ENCODE results near the gene EXOG. TPM values are rescaled to one million over a fixed set of nuclear protein-coding genes. Genes with fewer than 3 reads are reported as not detected.

Gene EXOG
- total RNA-seq, 2 donors from 2014 or later = 10.5 to 13.5 TPM

DNA sequence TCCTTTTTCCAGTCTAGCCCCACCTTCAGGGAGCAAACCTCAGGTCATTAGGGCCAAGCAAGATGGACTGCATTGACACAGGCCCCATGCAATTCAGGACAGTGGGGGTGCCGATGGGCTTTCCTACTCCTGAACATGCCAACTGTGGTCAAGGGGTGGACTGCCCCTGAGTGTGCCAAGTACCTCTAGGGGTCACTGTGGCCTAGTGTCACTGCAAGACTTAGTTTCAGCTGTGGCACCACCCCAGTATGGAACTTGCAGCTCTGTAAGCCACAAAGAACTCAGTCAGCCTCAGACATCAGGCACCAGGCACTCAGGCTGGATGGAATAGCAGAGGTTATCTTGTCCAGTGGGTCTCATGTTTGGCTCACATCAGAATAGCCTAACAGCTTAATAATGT lies 32.3 kb downstream of the EXOG start:
- intact Hi-C loops (cut with DNase I) = loop anchor here (10.0 kb wide), 1 partner anchor 126 kb away; no protein-coding TSS in a partner anchor

GRCh38 chr3:38532529-38532928 lies 36.4 kb downstream of the EXOG start:
- H3K27me3 ChIP-seq = no peaks in the 10 kb centered on the region
- H3K4me3 ChIP-seq = no peak overlapping the region
- DNase-seq (no peak), ATAC-seq (no peak)
- H3K27ac ChIP-seq = no peak overlapping the region
- intact Hi-C loops (cut with DNase I) = no loop called here
- H3K36me3 ChIP-seq (replicated peaks in 1 of 2; ENCODE audit: insufficient read depth in 1 of 2, low read depth in 2 of 2) = no peaks in the 10 kb centered on the region
- H3K4me1 ChIP-seq = no peaks in the 10 kb centered on the region
- TF ChIP-seq, protein P1, sequence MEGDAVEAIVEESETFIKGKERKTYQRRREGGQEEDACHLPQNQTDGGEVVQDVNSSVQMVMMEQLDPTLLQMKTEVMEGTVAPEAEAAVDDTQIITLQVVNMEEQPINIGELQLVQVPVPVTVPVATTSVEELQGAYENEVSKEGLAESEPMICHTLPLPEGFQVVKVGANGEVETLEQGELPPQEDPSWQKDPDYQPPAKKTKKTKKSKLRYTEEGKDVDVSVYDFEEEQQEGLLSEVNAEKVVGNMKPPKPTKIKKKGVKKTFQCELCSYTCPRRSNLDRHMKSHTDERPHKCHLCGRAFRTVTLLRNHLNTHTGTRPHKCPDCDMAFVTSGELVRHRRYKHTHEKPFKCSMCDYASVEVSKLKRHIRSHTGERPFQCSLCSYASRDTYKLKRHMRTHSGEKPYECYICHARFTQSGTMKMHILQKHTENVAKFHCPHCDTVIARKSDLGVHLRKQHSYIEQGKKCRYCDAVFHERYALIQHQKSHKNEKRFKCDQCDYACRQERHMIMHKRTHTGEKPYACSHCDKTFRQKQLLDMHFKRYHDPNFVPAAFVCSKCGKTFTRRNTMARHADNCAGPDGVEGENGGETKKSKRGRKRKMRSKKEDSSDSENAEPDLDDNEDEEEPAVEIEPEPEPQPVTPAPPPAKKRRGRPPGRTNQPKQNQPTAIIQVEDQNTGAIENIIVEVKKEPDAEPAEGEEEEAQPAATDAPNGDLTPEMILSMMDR (IDR thresholded peaks at IDR 0.05) = no peak
- no peak for TF ChIP-seq POLR2A (IDR thresholded peaks at IDR 0.05)
- no peaks in the 10 kb centered on the region for H3K9me3 ChIP-seq
- WGBS, 2 donors = 72 to 95% methylated on average over 2 to 3 of the region's 3 CpGs

More for the DNA sequence above, 32.3 kb downstream of the EXOG start:
- H3K4me3 ChIP-seq = no peak overlapping the region
- no peaks in the 10 kb centered on the region for H3K4me1 ChIP-seq
- 100% methylated on average over 1 of the region's 1 CpG for WGBS, 2 donors
- DNase-seq (no peak), ATAC-seq (no peak)
- H3K27ac ChIP-seq = no peak overlapping the region
- H3K9me3 ChIP-seq = no peaks in the 10 kb centered on the region
- peaks cover 0 to 6% of the 10 kb centered on the region in 2 donors for H3K36me3 ChIP-seq (replicated peaks in 1 of 2; ENCODE audit: insufficient read depth in 1 of 2, low read depth in 2 of 2)
- H3K27me3 ChIP-seq = no peaks in the 10 kb centered on the region
- TF ChIP-seq, protein P1 (IDR thresholded peaks at IDR 0.05) = no peak
- TF ChIP-seq POLR2A (IDR thresholded peaks at IDR 0.05) = no peak

GRCh38 chr3:38533285-38533976 lies 37.3 kb downstream of the EXOG start:
- no peaks in the 10 kb centered on the region for H3K27me3 ChIP-seq
- no peak overlapping the region for H3K4me3 ChIP-seq
- ATAC-seq (no peak), DNase-seq (no peak)
- H3K36me3 ChIP-seq (replicated peaks in 1 of 2; ENCODE audit: insufficient read depth in 1 of 2, low read depth in 2 of 2) = no peaks in the 10 kb centered on the region
- no peaks in the 10 kb centered on the region for H3K9me3 ChIP-seq
- TF ChIP-seq, protein P1 (IDR thresholded peaks at IDR 0.05) = no peak
- no peak for TF ChIP-seq POLR2A (IDR thresholded peaks at IDR 0.05)
- H3K4me1 ChIP-seq = no peaks in the 10 kb centered on the region
- 85 to 91% methylated on average over 13 of the region's 13 CpGs for WGBS, 2 donors
- intact Hi-C loops (cut with DNase I) = no loop called here
- H3K27ac ChIP-seq = no peak overlapping the region

DNA sequence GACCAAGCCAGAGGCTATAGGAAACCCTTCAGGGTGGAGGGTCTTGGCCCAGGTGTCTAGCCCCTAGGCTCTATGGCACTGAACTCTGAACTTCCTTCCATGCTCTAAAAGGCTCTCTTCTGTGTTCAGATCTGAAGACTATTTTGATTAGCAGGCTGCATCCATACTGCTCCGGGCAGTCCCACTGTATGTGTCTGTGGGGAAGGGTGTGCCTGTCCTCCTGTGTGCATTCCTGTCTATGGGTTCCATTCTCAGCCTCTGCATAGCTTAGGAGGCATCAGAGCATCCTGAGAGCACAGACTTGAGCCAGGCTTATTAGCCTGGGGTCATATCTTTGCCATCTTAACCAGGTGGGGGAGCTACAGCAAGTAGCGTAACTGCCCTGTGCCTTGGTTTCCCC lies 38.0 kb downstream of the EXOG start:
- H3K4me1 ChIP-seq = no peaks in the 10 kb centered on the region
- DNase-seq = no peak
- no peak overlapping the region for H3K27ac ChIP-seq
- WGBS, 2 donors = 87 to 100% methylated on average over 2 of the region's 2 CpGs
- ATAC-seq = no peak
- H3K9me3 ChIP-seq = no peaks in the 10 kb centered on the region
- H3K36me3 ChIP-seq (replicated peaks in 1 of 2; ENCODE audit: insufficient read depth in 1 of 2, low read depth in 2 of 2) = no peaks in the 10 kb centered on the region
- intact Hi-C loops (cut with DNase I) = no loop called here
- H3K27me3 ChIP-seq = no peaks in the 10 kb centered on the region
- TF ChIP-seq, protein P1 (IDR thresholded peaks at IDR 0.05) = no peak
- no peak for TF ChIP-seq POLR2A (IDR thresholded peaks at IDR 0.05)
- no peak overlapping the region for H3K4me3 ChIP-seq

- intact Hi-C loops (cut with DNase I) = no loop called here
- H3K36me3 ChIP-seq (replicated peaks in 1 of 2; ENCODE audit: insufficient read depth in 1 of 2, low read depth in 2 of 2) = no peaks in the 10 kb centered on the region
- DNase-seq (no peak), ATAC-seq (no peak)
- TF ChIP-seq POLR2A (IDR thresholded peaks at IDR 0.05) = no peak
- TF ChIP-seq, protein P1 (IDR thresholded peaks at IDR 0.05) = no peak
- no peaks in the 10 kb centered on the region for H3K27me3 ChIP-seq
- no peaks in the 10 kb centered on the region for H3K9me3 ChIP-seq
- no peak overlapping the region for H3K27ac ChIP-seq
- no peaks in the 10 kb centered on the region for H3K4me1 ChIP-seq
- 95 to 97% methylated on average over 7 of the region's 7 CpGs for WGBS, 2 donors
- no peak overlapping the region for H3K4me3 ChIP-seq
Measured at GRCh38 chr3:38534604-38535003, 38.5 kb downstream of the EXOG start.
